Activated B cell treated with CpG ODN at 0.5 μM for 24 hours (primary cell): ENCODE measurements around the gene CDC73. TPM values are rescaled to one million over a fixed set of nuclear protein-coding genes. Genes with fewer than 3 reads are reported as not detected.

Experiments used
- ATAC-seq: fragments of 200-7000 bp; cut with Tn5 transposase; one replicate; pipeline ENCODE4 v1.10.0; 2021; ENCODE audit warnings: low read depth, mild to moderate bottlenecking, moderate library complexity
- CTCF ChIA-PET: fragments of 350-600 bp; sonication (Branson Sonifier 250); formaldehyde crosslinking; loops from one replicate; lab custom pipeline; 2021; ENCODE audit warnings: antibody characterized with exemption; lab: Charles Lee
- POLR2A ChIA-PET: fragments of 350-600 bp; sonication (Branson Sonifier 250); formaldehyde crosslinking; loops from one replicate; lab custom pipeline; 2021; ENCODE audit warnings: antibody characterized with exemption; lab: Charles Lee
- DNase-seq: peaks from one replicate; pipeline ENCODE4 v3.0.0; 2022
- H3K27ac Mint-ChIP-seq: one replicate; pipeline ENCODE4 v1.8.0; 2020; ENCODE audit warnings: mixed read lengths
- H3K27me3 Mint-ChIP-seq: one replicate; pipeline ENCODE4 v1.8.0; 2021; ENCODE audit warnings: mixed read lengths
- H3K36me3 Mint-ChIP-seq: one replicate; pipeline ENCODE4 v1.8.0; 2021; ENCODE audit warnings: low read depth, mixed read lengths
- H3K4me1 Mint-ChIP-seq: one replicate; pipeline ENCODE4 v1.8.0; 2021; ENCODE audit warnings: mixed read lengths
- H3K4me3 Mint-ChIP-seq: one replicate; pipeline ENCODE4 v1.8.0; 2020; ENCODE audit warnings: mild to moderate bottlenecking, mixed read lengths
- H3K9me3 Mint-ChIP-seq: one replicate; pipeline ENCODE4 v1.8.0; 2020; ENCODE audit warnings: mixed read lengths
- CTCF ChIP-seq: fragments of 200-600 bp; IDR thresholded peaks from one replicate; pipeline ENCODE4 v1.8.0; 2022; ENCODE audit warnings: antibody characterized with exemption, mild to moderate bottlenecking
- intact Hi-C: fragments of 100-400 bp; cut with micrococcal nuclease; formaldehyde crosslinking; loops from one replicate; pipeline ENCODE4 v1.15.1; 2024
- total RNA-seq: library from RNA; stranded (reverse); gene quantifications from 2 replicates; pipeline ENCODE4 v1.2.3, GENCODE V29; 2022

Gene CDC73
- total RNA-seq, 1 donor from 2014 or later: 59.1 TPM

- peaks cover 15% of the 10 kb centered on the region for H3K36me3 Mint-ChIP-seq
- intact Hi-C loops: loop anchor here (2.0 to 10.0 kb wide), 2 partner anchors 15 to 1035 kb away; no protein-coding TSS in a partner anchor
- no peaks in the 10 kb centered on the region for H3K9me3 Mint-ChIP-seq
- POLR2A ChIA-PET: no interaction called here
- H3K27ac Mint-ChIP-seq: no peak overlapping the region
- no peaks in the 10 kb centered on the region for H3K27me3 Mint-ChIP-seq
- H3K4me1 Mint-ChIP-seq: no peaks in the 10 kb centered on the region
- no peak for DNase-seq
- no peak for ATAC-seq
- CTCF ChIA-PET: no interaction called here
- no peak for TF ChIP-seq CTCF
- no peak overlapping the region for H3K4me3 Mint-ChIP-seq
These were observed 137.8 kb downstream of the CDC73 start for GRCh38 chr1:193259636-193260035.

GRCh38 chr1:193260056-193260745 lies 138.4 kb downstream of the CDC73 start:
- no peaks in the 10 kb centered on the region for H3K4me1 Mint-ChIP-seq
- no peaks in the 10 kb centered on the region for H3K9me3 Mint-ChIP-seq
- POLR2A ChIA-PET: interaction anchor here (0.7 kb wide), 1 partner anchor 118 kb away, joined by 5 read pairs; no protein-coding TSS in a partner anchor
- DNase-seq: no peak
- H3K27me3 Mint-ChIP-seq: no peaks in the 10 kb centered on the region
- no peak overlapping the region for H3K27ac Mint-ChIP-seq
- H3K36me3 Mint-ChIP-seq: peaks cover 11% of the 10 kb centered on the region
- TF ChIP-seq CTCF: no peak
- intact Hi-C loops: no loop called here
- no peak for ATAC-seq
- H3K4me3 Mint-ChIP-seq: no peak overlapping the region
- CTCF ChIA-PET: no interaction called here

- no peaks in the 10 kb centered on the region for H3K4me1 Mint-ChIP-seq
- ChIA-PET CTCF (no interaction called here), POLR2A (interaction anchor here (0.7 kb wide), 1 partner anchor 119 kb away, joined by 5 read pairs; no protein-coding TSS in a partner anchor)
- intact Hi-C loops: no loop called here
- ATAC-seq (no peak), DNase-seq (no peak)
- no peak overlapping the region for H3K27ac Mint-ChIP-seq
- peaks cover 11% of the 10 kb centered on the region for H3K36me3 Mint-ChIP-seq
- no peaks in the 10 kb centered on the region for H3K9me3 Mint-ChIP-seq
- TF ChIP-seq CTCF: no peak
- H3K27me3 Mint-ChIP-seq: no peaks in the 10 kb centered on the region
- no peak overlapping the region for H3K4me3 Mint-ChIP-seq
These were observed 139.1 kb downstream of the CDC73 start for GRCh38 chr1:193260896-193261295.

- H3K4me1 Mint-ChIP-seq: no peaks in the 10 kb centered on the region
- ChIA-PET POLR2A (no interaction called here), CTCF (no interaction called here)
- H3K4me3 Mint-ChIP-seq: no peak overlapping the region
- H3K27me3 Mint-ChIP-seq: no peaks in the 10 kb centered on the region
- TF ChIP-seq CTCF: no peak
- no peaks in the 10 kb centered on the region for H3K9me3 Mint-ChIP-seq
- ATAC-seq (no peak), DNase-seq (no peak)
- intact Hi-C loops: no loop called here
- no peak overlapping the region for H3K27ac Mint-ChIP-seq
- H3K36me3 Mint-ChIP-seq: peaks cover 7% of the 10 kb centered on the region
These were observed 140.8 kb downstream of the CDC73 start for GRCh38 chr1:193262661-193263060.

GRCh38 chr1:193264313-193265065 lies 142.7 kb downstream of the CDC73 start:
- Mint-ChIP-seq H3K36me3 (peaks cover 7% of the 10 kb centered on the region), H3K4me3 (no peak overlapping the region), H3K27ac (no peak overlapping the region), H3K27me3 (no peaks in the 10 kb centered on the region), H3K9me3 (no peaks in the 10 kb centered on the region), H3K4me1 (no peaks in the 10 kb centered on the region)
- TF ChIP-seq CTCF: no peak
- ATAC-seq: no peak
- no peak for DNase-seq
- intact Hi-C loops: no loop called here
- ChIA-PET POLR2A (no interaction called here), CTCF (no interaction called here)
